Measurements from ENCODE around the gene OCA2. TPM values are rescaled to one million over a fixed set of nuclear protein-coding genes. Genes with fewer than 3 reads are reported as not detected.

The OCA2 gene
- total RNA-seq, 2 donors from 2014 or later: not detected

- no peak for ATAC-seq
- peaks cover 0 to 9% (median 0%) of the 10 kb centered on the region in 3 donors for H3K9me3 ChIP-seq
- no peak overlapping the region for H3K4me3 ChIP-seq
- no peak for TF ChIP-seq POLR2A (IDR thresholded peaks at IDR 0.05)
- TF ChIP-seq CTCF (IDR thresholded peaks at IDR 0.05): no peak
- H3K4me1 ChIP-seq: no peaks in the 10 kb centered on the region
- intact Hi-C loops (cut with DNase I): no loop called here
- DNase-seq: no peak
- WGBS, 2 donors: 46 to 63% methylated on average over 9 of the region's 9 CpGs
- H3K27ac ChIP-seq: no peak overlapping the region
- no peaks in the 10 kb centered on the region for H3K27me3 ChIP-seq
- no peaks in the 10 kb centered on the region for H3K36me3 ChIP-seq (replicated peaks in 1 of 2; ENCODE audit: insufficient read depth in 1 of 2, low read depth in 2 of 2)
Observed at GRCh38 chr15:27934782-27935181, 164.3 kb downstream of the OCA2 start.

- H3K9me3 ChIP-seq: peaks cover 0 to 9% (median 0%) of the 10 kb centered on the region in 3 donors
- intact Hi-C loops (cut with DNase I): no loop called here
- H3K4me1 ChIP-seq: no peaks in the 10 kb centered on the region
- H3K27me3 ChIP-seq: no peaks in the 10 kb centered on the region
- no peak overlapping the region for H3K4me3 ChIP-seq
- H3K36me3 ChIP-seq (replicated peaks in 1 of 2; ENCODE audit: insufficient read depth in 1 of 2, low read depth in 2 of 2): no peaks in the 10 kb centered on the region
- no peak overlapping the region for H3K27ac ChIP-seq
- DNase-seq (no peak), ATAC-seq (no peak)
- TF ChIP-seq POLR2A (IDR thresholded peaks at IDR 0.05) (no peak), CTCF (IDR thresholded peaks at IDR 0.05) (no peak)
- WGBS, 2 donors: 76 to 86% methylated on average over 6 of the region's 6 CpGs
Observed at GRCh38 chr15:27933562-27933961, 165.6 kb downstream of the OCA2 start.

GRCh38 chr15:27932600-27932999 lies 166.5 kb downstream of the OCA2 start:
- TF ChIP-seq CTCF (IDR thresholded peaks at IDR 0.05) (no peak), POLR2A (IDR thresholded peaks at IDR 0.05) (no peak)
- DNase-seq: no peak
- H3K4me1 ChIP-seq: no peaks in the 10 kb centered on the region
- H3K27me3 ChIP-seq: no peaks in the 10 kb centered on the region
- H3K9me3 ChIP-seq: peaks cover 0 to 9% (median 0%) of the 10 kb centered on the region in 3 donors
- 56 to 62% methylated on average over 3 of the region's 3 CpGs for WGBS, 2 donors
- no peak overlapping the region for H3K27ac ChIP-seq
- no peak for ATAC-seq
- H3K4me3 ChIP-seq: no peak overlapping the region
- intact Hi-C loops (cut with DNase I): no loop called here
- no peaks in the 10 kb centered on the region for H3K36me3 ChIP-seq (replicated peaks in 1 of 2; ENCODE audit: insufficient read depth in 1 of 2, low read depth in 2 of 2)

GRCh38 chr15:27928386-27928785 lies 170.7 kb downstream of the OCA2 start:
- TF ChIP-seq CTCF (IDR thresholded peaks at IDR 0.05) (no peak), POLR2A (IDR thresholded peaks at IDR 0.05) (no peak)
- WGBS, 2 donors: 18 to 42% methylated on average over 1 of the region's 1 CpG
- Histone ChIP-seq H3K27ac (no peak overlapping the region), H3K9me3 (peaks cover 0 to 9% (median 0%) of the 10 kb centered on the region in 3 donors), H3K36me3 (replicated peaks in 1 of 2; ENCODE audit: insufficient read depth in 1 of 2, low read depth in 2 of 2) (no peaks in the 10 kb centered on the region), H3K4me3 (no peak overlapping the region), H3K4me1 (no peaks in the 10 kb centered on the region), H3K27me3 (no peaks in the 10 kb centered on the region)
- intact Hi-C loops (cut with DNase I): no loop called here
- ATAC-seq: no peak
- DNase-seq: no peak

- H3K4me1 ChIP-seq: no peaks in the 10 kb centered on the region
- intact Hi-C loops (cut with DNase I): no loop called here
- H3K27me3 ChIP-seq: no peaks in the 10 kb centered on the region
- no peaks in the 10 kb centered on the region for H3K9me3 ChIP-seq
- 65 to 75% methylated on average over 3 of the region's 3 CpGs for WGBS, 2 donors
- TF ChIP-seq CTCF (IDR thresholded peaks at IDR 0.05) (no peak), POLR2A (IDR thresholded peaks at IDR 0.05) (no peak)
- H3K4me3 ChIP-seq: no peak overlapping the region
- no peak overlapping the region for H3K27ac ChIP-seq
- DNase-seq (no peak), ATAC-seq (no peak)
- H3K36me3 ChIP-seq (replicated peaks in 1 of 2; ENCODE audit: insufficient read depth in 1 of 2, low read depth in 2 of 2): no peaks in the 10 kb centered on the region
Observed at GRCh38 chr15:27912283-27912682, 186.8 kb downstream of the OCA2 start.
